Effector memory CD4-positive, alpha-beta T cell (primary cell): ENCODE results near the gene TMEM38A.
"Not testable (repeated sequence)": the region's sequence is repeated elsewhere in the genome, so short reads cannot be mapped to it uniquely, and the experiment has no call there.

Experiments used
- DNase-seq, 3 donors: peaks; one replicate each; pipeline ENCODE4 v3.0.0-alpha.2; 2020
- H3K27ac ChIP-seq: 2 replicates; pipeline ENCODE4 v1.7.0; 2013; ENCODE audit warnings: mild to moderate bottlenecking, low read length, moderate library complexity; ENCODE audit not compliant: insufficient read depth, poor library complexity, severe bottlenecking
- H3K27me3 ChIP-seq: replicated peaks from 2 replicates; pipeline ENCODE4 v1.7.0; 2013; ENCODE audit warnings: mild to moderate bottlenecking, low read length; ENCODE audit not compliant: insufficient read depth, control insufficient read depth, poor library complexity, severe bottlenecking
- H3K36me3 ChIP-seq: 2 replicates; pipeline ENCODE4 v1.7.0; 2013; ENCODE audit warnings: mild to moderate bottlenecking, low read length, moderate library complexity; ENCODE audit not compliant: control insufficient read depth, insufficient read depth
- H3K4me1 ChIP-seq: 2 replicates; pipeline ENCODE4 v1.7.0; 2013; ENCODE audit warnings: low read length, mild to moderate bottlenecking; ENCODE audit not compliant: control insufficient read depth, insufficient read depth, poor library complexity, severe bottlenecking
- H3K4me3 ChIP-seq: 2 replicates; pipeline ENCODE4 v1.7.0; 2013; ENCODE audit warnings: low read length, low read depth, mild to moderate bottlenecking; ENCODE audit not compliant: insufficient read depth, poor library complexity, severe bottlenecking
- H3K9me3 ChIP-seq: 2 replicates; pipeline ENCODE4 v1.7.0; 2013; ENCODE audit warnings: mild to moderate bottlenecking, low read length, moderate library complexity; ENCODE audit not compliant: control insufficient read depth

The TMEM38A gene

DNA sequence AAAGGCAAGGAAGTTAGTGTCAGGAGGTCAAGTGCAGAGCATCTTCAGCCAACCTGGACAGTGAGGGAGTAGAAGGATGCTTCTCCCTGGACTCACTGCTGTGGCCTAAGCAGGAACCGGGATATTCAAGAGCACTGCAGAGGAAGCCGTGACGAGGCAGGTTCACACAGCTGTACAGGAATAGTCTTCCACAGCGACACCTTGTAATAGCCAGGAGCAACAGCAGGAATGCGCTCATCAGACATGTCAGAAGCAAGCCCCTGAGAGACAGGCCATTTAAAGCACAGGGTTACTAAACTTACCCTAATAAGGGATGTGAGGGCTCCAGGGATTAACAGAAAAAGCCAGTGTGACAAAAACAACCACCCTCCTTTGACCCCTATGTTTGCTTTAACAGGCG lies 29.5 kb upstream of the TMEM38A start:
- Histone ChIP-seq H3K36me3 (peaks cover 27% of the 10 kb centered on the region), H3K9me3 (no peaks in the 10 kb centered on the region), H3K27me3 (no peaks in the 10 kb centered on the region), H3K4me3 (no peak overlapping the region), H3K4me1 (peaks cover 9% of the 10 kb centered on the region), H3K27ac (no peak overlapping the region)
- DNase-seq = no peak

DNA sequence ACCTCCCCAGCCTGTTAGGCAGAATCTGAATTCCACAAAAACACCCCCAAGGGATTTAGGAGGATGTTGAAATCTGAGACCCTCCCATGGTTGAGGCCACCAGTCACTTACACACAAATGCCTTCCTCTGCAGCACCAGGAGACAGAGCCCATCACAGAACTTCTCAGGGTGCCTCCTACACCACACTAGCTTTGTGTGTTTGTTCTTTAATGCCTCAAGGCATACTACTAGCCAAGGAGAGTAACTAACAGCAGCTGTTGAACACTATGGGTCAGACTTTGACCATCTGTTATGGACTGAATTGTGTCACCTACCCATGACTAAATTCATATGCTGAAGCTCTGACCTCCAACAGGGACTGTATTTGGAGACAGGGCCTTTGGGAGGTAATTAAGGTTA lies 23.4 kb upstream of the TMEM38A start:
- peaks cover 33% of the 10 kb centered on the region for H3K36me3 ChIP-seq
- no peaks in the 10 kb centered on the region for H3K9me3 ChIP-seq
- H3K27ac ChIP-seq = no peak overlapping the region
- H3K27me3 ChIP-seq = no peaks in the 10 kb centered on the region
- no peaks in the 10 kb centered on the region for H3K4me1 ChIP-seq
- H3K4me3 ChIP-seq = no peak overlapping the region
- DNase-seq = no peak

DNA sequence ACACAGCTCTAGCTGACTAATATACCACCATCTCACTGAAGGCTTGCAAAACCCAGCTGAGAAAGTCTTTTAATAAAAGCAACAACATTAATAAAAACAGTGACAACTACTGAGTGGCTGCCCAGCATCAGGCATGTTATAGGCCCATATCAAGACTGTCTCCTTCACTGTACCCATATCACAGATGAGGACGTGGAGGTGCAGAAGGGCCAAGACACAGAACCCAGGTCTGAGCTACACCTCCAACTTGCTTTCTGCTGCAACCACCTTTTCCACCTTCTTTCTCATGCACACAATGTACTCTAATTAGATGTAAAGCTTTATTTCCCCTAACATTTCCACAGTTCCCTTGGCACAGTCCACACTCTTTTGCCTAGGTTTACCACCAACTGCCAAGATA lies 22.3 kb upstream of the TMEM38A start:
- no peak for DNase-seq
- H3K4me1 ChIP-seq = no peaks in the 10 kb centered on the region
- no peaks in the 10 kb centered on the region for H3K9me3 ChIP-seq
- no peaks in the 10 kb centered on the region for H3K27me3 ChIP-seq
- H3K36me3 ChIP-seq = peaks cover 40% of the 10 kb centered on the region
- H3K4me3 ChIP-seq = no peak overlapping the region
- no peak overlapping the region for H3K27ac ChIP-seq

DNA sequence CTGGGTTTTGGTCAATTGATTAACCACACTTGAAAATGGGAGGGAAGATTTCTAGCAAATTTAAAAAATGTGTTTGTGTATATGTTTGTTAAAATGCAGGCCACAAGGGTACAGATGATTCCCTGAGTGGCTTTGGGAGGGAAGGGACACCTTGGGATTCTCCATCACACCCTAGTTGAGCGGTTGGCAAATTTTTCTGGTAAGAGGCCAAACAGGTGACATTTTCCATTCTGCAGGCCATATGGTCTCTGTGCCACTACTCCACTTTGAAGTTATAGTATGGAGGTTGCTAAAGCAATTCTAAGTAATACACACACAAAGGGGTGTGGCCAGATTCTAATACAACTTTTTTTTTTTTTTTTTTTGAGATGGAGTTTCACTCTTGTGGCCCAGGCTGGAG lies 20.0 kb upstream of the TMEM38A start:
- Histone ChIP-seq H3K27ac (no peak overlapping the region), H3K9me3 (no peaks in the 10 kb centered on the region), H3K36me3 (peaks cover 47% of the 10 kb centered on the region), H3K4me1 (no peaks in the 10 kb centered on the region), H3K4me3 (no peak overlapping the region), H3K27me3 (no peaks in the 10 kb centered on the region)
- no peak for DNase-seq

DNA sequence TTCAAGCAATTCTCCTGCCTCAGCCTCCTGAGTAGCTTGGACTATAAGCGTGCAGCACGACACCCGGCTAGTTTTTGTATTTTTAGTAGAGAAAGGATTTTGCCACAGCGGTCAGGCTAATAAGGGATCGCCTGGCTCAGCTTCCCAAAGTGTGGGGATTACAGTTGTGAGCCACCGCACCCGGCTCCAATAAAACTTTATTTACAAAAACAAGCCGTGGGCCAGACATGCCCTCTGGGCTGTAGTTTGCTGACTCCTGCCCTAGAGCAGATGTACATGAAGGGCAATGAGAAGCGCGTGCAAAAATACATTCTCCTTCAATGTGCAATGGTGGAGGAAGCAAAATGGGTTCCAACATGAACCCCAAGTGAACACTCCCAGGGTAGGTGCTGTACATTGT lies 19.2 kb upstream of the TMEM38A start:
- Histone ChIP-seq H3K4me1 (no peaks in the 10 kb centered on the region), H3K9me3 (no peaks in the 10 kb centered on the region), H3K27me3 (no peaks in the 10 kb centered on the region), H3K36me3 (peaks cover 52% of the 10 kb centered on the region), H3K27ac (no peak overlapping the region), H3K4me3 (no peak overlapping the region)
- DNase-seq = no peak

DNA sequence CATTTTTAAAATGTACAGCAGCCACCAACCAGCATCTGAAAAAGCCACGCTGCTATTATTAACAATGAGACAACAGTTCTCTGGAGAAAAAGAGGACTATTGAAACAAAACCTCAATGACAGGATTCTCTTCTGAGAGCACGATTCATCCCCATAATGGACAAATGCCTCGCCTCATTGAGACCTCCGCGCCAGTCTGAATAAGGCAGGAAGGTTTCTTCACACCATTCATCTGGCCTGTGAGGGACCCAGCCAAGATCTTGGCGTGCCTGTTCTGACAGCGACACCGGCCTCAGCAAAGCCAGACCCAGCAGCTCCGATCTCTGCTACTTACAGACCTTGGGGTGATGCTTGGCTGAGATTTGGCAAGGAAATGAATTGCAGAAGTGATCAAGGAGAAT lies 15.8 kb upstream of the TMEM38A start:
- no peak overlapping the region for H3K27ac ChIP-seq
- no peaks in the 10 kb centered on the region for H3K9me3 ChIP-seq
- peaks cover 52% of the 10 kb centered on the region for H3K36me3 ChIP-seq
- no peaks in the 10 kb centered on the region for H3K27me3 ChIP-seq
- no peak overlapping the region for H3K4me3 ChIP-seq
- no peaks in the 10 kb centered on the region for H3K4me1 ChIP-seq
- DNase-seq = no peak

DNA sequence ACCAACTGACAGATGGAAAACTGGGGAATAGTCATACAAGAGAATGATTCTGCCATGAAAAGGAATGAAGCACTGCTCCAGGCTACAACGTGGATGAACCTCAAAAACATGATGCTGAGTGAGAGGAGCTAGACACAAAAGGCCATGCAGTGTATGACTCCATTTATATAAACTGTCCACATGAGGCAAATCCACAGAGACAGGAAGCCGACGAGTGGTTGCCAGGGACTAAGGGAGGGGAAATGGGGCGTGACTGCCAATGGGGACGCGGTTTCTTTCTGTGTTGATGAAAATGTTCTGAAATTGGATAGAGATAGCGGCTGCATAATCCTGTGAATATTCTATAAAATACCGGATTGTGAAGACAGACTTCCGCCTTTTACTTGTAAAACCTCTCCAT lies 11.2 kb upstream of the TMEM38A start:
- no peak for DNase-seq
- Histone ChIP-seq H3K36me3 (peaks cover 58% of the 10 kb centered on the region), H3K27ac (no peak overlapping the region), H3K4me3 (no peak overlapping the region), H3K9me3 (no peaks in the 10 kb centered on the region), H3K27me3 (no peaks in the 10 kb centered on the region), H3K4me1 (no peaks in the 10 kb centered on the region)

DNA sequence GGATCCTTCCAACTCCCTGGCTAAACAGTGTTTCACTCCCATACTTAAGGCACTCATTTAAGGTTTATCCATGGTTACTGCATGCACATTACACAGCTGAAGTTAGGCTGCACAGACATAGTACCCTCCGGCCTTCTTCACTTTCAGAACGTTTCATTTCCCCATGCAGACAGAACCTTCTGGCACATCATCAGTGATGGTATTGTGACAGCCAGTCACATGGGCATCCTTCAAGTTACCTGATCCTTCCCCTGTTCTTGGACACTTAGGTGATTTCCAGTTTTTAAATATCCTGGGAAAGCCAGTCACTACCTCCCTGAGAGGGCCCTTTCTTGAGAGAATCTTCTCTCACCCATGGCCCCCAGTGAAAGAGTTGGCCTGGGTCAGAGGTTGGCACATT lies 10.1 kb upstream of the TMEM38A start:
- H3K9me3 ChIP-seq = no peaks in the 10 kb centered on the region
- H3K36me3 ChIP-seq = peaks cover 54% of the 10 kb centered on the region
- no peaks in the 10 kb centered on the region for H3K27me3 ChIP-seq
- no peak for DNase-seq
- H3K4me1 ChIP-seq = no peaks in the 10 kb centered on the region
- H3K27ac ChIP-seq = no peak overlapping the region
- no peak overlapping the region for H3K4me3 ChIP-seq

DNA sequence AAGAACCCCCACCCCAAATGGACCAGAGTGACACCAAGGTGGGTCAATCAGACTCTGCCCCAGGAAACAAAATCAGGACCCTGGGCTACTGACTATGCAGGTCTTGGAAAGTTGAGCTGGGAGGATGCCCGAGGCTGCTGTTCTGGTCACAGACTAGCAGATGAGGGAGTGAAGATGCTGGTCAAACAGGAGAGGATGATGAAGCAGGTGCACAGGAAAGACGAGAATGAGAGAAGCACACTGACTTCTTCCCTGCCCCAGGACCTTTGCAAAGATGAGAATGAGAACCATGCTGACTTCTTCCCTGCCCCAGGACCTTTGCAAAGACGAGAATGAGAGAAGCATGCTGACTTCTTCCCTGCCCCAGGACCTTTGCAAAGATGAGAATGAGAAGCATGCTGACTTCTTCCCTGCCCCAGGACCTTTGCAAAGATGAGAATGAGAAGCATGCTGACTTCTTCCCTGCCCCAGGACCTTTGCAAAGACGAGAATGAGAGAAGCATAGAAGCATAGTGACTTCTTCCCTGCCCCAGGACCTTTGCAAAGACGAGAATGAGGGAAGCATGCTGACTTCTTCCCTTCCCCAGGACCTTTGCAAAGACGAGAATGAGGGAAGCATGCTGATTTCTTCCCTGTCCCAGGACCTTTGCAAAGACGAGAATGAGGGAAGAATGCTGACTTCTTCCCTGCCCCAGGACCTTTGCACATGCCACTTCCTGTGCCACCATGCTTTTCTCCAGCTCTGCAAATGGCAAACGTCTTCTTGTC lies 9.3 kb upstream of the TMEM38A start:
- peaks cover 53% of the 10 kb centered on the region for H3K36me3 ChIP-seq
- H3K27me3 ChIP-seq, H3K9me3 ChIP-seq, DNase-seq, H3K27ac ChIP-seq, H3K4me3 ChIP-seq, H3K4me1 ChIP-seq: not testable (repeated sequence)

DNA sequence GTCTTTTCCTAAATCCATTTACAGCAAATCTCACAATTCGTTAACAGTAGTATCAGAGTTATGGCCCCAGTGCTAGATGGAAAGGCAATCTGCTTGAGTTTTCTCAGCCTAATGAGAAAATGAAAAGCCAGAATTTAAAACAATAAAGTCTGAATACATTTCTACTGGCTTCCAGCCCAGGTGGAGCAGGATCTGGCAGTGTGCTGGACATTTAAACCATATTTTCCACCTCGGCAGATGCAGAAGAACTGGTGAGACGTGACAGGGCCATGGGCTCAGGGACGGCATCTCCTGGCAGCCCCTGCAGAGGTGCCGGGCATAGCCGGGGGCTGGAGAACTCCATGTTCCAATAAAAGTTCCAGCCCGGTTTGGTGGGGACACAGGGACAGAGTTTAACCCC lies 8.1 kb upstream of the TMEM38A start:
- no peak for DNase-seq
- no peaks in the 10 kb centered on the region for H3K27me3 ChIP-seq
- no peak overlapping the region for H3K27ac ChIP-seq
- peaks cover 59% of the 10 kb centered on the region for H3K36me3 ChIP-seq
- H3K9me3 ChIP-seq = no peaks in the 10 kb centered on the region
- no peaks in the 10 kb centered on the region for H3K4me1 ChIP-seq
- no peak overlapping the region for H3K4me3 ChIP-seq
